OCI-LY7 (cell line): ENCODE measurements around the gene CUX1. TPM values are rescaled to one million over a fixed set of nuclear protein-coding genes. Genes with fewer than 3 reads are reported as not detected.

ENCODE experiments used
- BruUV-seq: library from RNA; stranded (reverse); fragments of 400-500 nt; replicated peaks from 2 replicates; lab custom pipeline; 2021; lab: Mats Ljungman, UMichigan
- CTCF ChIA-PET: fragments of 300-600 bp; sonication (Branson Sonifier 250); formaldehyde crosslinking; loops from one replicate; lab custom pipeline; 2022; ENCODE audit warnings: antibody characterized with exemption; ENCODE audit not compliant: unreplicated experiment; lab: Charles Lee
- POLR2A ChIA-PET: fragments of 300-600 bp; sonication (Branson Sonifier 250); formaldehyde crosslinking; loops from one replicate; lab custom pipeline; 2022; ENCODE audit warnings: antibody characterized with exemption; lab: Charles Lee
- DNase-seq: peaks from one replicate; pipeline ENCODE4 v3.0.0-alpha.2; 2015; ENCODE audit warnings: low spot score
- H2AFZ ChIP-seq: fragments of 200-600 bp; sonication (generic), shearing (Covaris generic); 2 replicates; pipeline ENCODE4 v1.6.1; 2014; ENCODE audit warnings: mild to moderate bottlenecking, antibody characterized with exemption, low read length, moderate library complexity
- H3K27ac ChIP-seq: fragments of 200-600 bp; sonication (generic); 2 replicates; pipeline ENCODE4 v1.5.1; 2014; ENCODE audit warnings: mixed run types, low read depth, mild to moderate bottlenecking, moderate library complexity, low read length, inconsistent platforms; ENCODE audit not compliant: poor library complexity, severe bottlenecking
- H3K36me3 ChIP-seq: fragments of 200-600 bp; sonication (generic); 2 replicates; pipeline ENCODE4 v1.6.1; 2014; ENCODE audit warnings: mild to moderate bottlenecking, antibody characterized with exemption, low read length, moderate library complexity, mixed read lengths; ENCODE audit not compliant: insufficient read depth
- H3K4me1 ChIP-seq: fragments of 200-600 bp; sonication (generic); 2 replicates; pipeline ENCODE4 v1.5.1; 2014; ENCODE audit warnings: mild to moderate bottlenecking, low read length; ENCODE audit not compliant: insufficient read depth, poor library complexity, severe bottlenecking
- H3K4me2 ChIP-seq: fragments of 200-600 bp; sonication (generic); 2 replicates; pipeline ENCODE4 v1.6.1; 2014; ENCODE audit warnings: mild to moderate bottlenecking, low read length
- H3K4me3 ChIP-seq: fragments of 200-600 bp; sonication (generic); 2 replicates; pipeline ENCODE4 v1.5.1; 2014; ENCODE audit warnings: mild to moderate bottlenecking, low read depth, low read length; ENCODE audit not compliant: poor library complexity, severe bottlenecking
- H3K79me2 ChIP-seq: fragments of 200-600 bp; sonication (generic); 2 replicates; pipeline ENCODE4 v1.6.1; 2016; ENCODE audit warnings: low read depth, mild to moderate bottlenecking, low read length, moderate library complexity, mixed read lengths; ENCODE audit not compliant: insufficient read depth
- H3K9me2 ChIP-seq: fragments of 200-600 bp; sonication (generic); 2 replicates; pipeline ENCODE4 v1.6.1; 2016; ENCODE audit warnings: mild to moderate bottlenecking, low read length, mixed read lengths; ENCODE audit not compliant: insufficient read depth
- H3K9me3 ChIP-seq: fragments of 200-600 bp; sonication (generic); 2 replicates; pipeline ENCODE4 v1.6.1; 2014; ENCODE audit warnings: mild to moderate bottlenecking, mixed run types, low read length, mixed read lengths
- H4K20me1 ChIP-seq: fragments of 200-600 bp; sonication (generic); 2 replicates; pipeline ENCODE4 v1.6.1; 2014; ENCODE audit warnings: mild to moderate bottlenecking, antibody characterized with exemption, low read length, moderate library complexity, mixed read lengths; ENCODE audit not compliant: insufficient read depth
- EZH2phosphoT487 ChIP-seq: fragments of 200-600 bp; sonication (generic); IDR thresholded peaks from 2 replicates; pipeline ENCODE4 v1.6.1; 2018; ENCODE audit warnings: low read depth, borderline replicate concordance, mild to moderate bottlenecking, mixed run types, antibody characterized with exemption, low read length, moderate library complexity, mixed read lengths
- intact Hi-C: fragments of 100-400 bp; cut with micrococcal nuclease; formaldehyde crosslinking; loops from one replicate; pipeline ENCODE4 v1.10.0; 2022; ENCODE audit not compliant: unreplicated experiment
- total RNA-seq, 2 experiments: library from RNA; depleted of rRNA in 1 of 2; stranded (reverse); fragments of >200 nt in 1 of 2; shearing (Covaris generic) in 1 of 2; gene quantifications; 2 replicates each; pipeline ENCODE4 v1.2.3, GENCODE V29; 2014 to 2022
- TF ChIP-seq, protein P1 (sequence below): fragments of 200-600 bp; sonication (generic); conservative IDR thresholded peaks from 2 replicates; pipeline ENCODE4 v1.5.1; 2014; ENCODE audit warnings: mild to moderate bottlenecking, antibody characterized with exemption, low read length, moderate library complexity, mixed read lengths

CUX1 gene
- total RNA-seq, 2 experiments from 2014 or later = 143 to 199 TPM

DNA sequence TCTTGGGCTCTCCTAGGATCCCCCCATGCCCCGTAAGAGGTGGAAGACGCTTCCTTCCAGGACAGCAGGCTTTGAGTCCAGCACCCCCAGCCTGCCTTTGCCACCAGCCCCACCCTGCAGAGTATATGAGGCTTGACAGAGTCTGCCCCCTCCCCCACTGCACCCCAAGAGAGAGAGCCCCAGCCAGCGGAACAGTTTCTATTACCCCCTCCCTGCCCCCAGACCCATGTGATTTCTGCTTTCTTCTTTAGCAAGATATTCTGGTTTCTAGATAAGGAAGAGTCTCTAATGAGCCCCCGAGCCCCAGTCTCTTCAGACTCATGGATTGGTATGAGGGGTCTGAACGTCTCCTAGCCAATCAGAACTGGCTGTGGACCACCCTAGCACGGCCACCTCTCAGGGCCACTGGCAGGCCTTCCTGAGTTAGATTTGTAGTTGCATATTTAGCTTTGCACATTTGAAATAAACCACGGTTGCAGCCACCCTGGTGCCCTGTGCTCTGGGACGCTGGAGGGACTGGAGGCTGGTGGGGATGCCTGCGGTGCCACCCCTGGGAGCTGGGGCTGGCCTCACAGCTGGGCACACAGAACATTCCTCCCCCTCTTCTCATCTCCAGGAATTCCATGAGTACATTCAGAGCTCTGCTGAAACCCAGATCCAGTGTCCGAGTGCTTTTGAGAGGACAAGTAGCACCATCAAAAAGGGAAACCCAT is 466.2 kb downstream of the CUX1 start:
- Histone ChIP-seq H2AFZ (no peak overlapping the region), H4K20me1 (no peaks in the 10 kb centered on the region), H3K36me3 (peaks cover 11% of the 10 kb centered on the region), H3K27ac (peak overlapping the region; percentile 32), H3K9me2 (no peaks in the 10 kb centered on the region), H3K79me2 (peaks cover 18% of the 10 kb centered on the region), H3K4me1 (peaks cover 61% of the 10 kb centered on the region), H3K9me3 (no peaks in the 10 kb centered on the region), H3K4me3 (no peak overlapping the region), H3K4me2 (peak overlapping the region; percentile 45)
- BruUV-seq = TSS peak; percentile 83
- ChIA-PET POLR2A (interaction anchor here (0.5 to 0.7 kb wide), 3 partner anchors 18 to 1038 kb away, joined by 3 to 6 read pairs (median 3); no protein-coding TSS in a partner anchor), CTCF (interaction anchor here (0.6 kb wide), 1 partner anchor 418 kb away, joined by 5 read pairs; no protein-coding TSS in a partner anchor)
- no peak for DNase-seq
- TF ChIP-seq, protein P1, sequence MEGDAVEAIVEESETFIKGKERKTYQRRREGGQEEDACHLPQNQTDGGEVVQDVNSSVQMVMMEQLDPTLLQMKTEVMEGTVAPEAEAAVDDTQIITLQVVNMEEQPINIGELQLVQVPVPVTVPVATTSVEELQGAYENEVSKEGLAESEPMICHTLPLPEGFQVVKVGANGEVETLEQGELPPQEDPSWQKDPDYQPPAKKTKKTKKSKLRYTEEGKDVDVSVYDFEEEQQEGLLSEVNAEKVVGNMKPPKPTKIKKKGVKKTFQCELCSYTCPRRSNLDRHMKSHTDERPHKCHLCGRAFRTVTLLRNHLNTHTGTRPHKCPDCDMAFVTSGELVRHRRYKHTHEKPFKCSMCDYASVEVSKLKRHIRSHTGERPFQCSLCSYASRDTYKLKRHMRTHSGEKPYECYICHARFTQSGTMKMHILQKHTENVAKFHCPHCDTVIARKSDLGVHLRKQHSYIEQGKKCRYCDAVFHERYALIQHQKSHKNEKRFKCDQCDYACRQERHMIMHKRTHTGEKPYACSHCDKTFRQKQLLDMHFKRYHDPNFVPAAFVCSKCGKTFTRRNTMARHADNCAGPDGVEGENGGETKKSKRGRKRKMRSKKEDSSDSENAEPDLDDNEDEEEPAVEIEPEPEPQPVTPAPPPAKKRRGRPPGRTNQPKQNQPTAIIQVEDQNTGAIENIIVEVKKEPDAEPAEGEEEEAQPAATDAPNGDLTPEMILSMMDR = no peak
- no peak for TF ChIP-seq EZH2phosphoT487
- intact Hi-C loops = no loop called here

DNA sequence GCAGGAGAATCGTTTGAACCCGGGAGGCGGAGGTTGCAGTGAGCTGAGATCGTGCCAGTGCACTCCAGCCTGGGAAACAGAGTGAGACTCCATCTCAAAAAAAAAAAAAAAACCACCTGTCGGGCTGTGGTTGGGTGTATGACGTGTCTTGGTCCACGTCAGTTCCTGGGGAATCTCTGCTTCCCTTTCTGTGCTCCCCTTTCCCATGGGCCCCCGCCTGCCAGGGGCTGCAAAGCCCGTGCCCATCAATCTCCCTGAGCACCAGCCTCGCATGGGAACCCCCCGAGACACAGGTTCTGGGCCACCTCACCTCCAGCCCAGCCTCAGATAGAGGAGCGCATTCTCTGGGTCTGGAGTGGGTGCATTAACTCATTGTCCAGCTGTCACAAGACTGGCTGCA is 467.0 kb downstream of the CUX1 start:
- CTCF ChIA-PET = interaction anchor here (0.6 kb wide), 1 partner anchor 419 kb away, joined by 5 read pairs; no protein-coding TSS in a partner anchor
- DNase-seq = no peak

More for the DNA sequence above, 467.0 kb downstream of the CUX1 start:
- Histone ChIP-seq H3K79me2 (peaks cover 26% of the 10 kb centered on the region), H3K9me3 (no peaks in the 10 kb centered on the region), H3K9me2 (no peaks in the 10 kb centered on the region), H3K27ac (peak overlapping the region; percentile 65), H2AFZ (no peak overlapping the region), H3K4me2 (peak overlapping the region; percentile 95), H3K4me1 (peaks cover 60% of the 10 kb centered on the region), H3K36me3 (peaks cover 14% of the 10 kb centered on the region), H3K4me3 (peak overlapping the region; percentile 77), H4K20me1 (no peaks in the 10 kb centered on the region)
- POLR2A ChIA-PET = interaction anchor here (0.6 to 0.7 kb wide), 2 partner anchors 17 to 90 kb away, joined by 3 to 6 read pairs; no protein-coding TSS in a partner anchor
- intact Hi-C loops = no loop called here
- no TSS peak for BruUV-seq
- TF ChIP-seq, protein P1 = no peak
- TF ChIP-seq EZH2phosphoT487 = no peak
